GM10248 (cell line): ENCODE data around the gene TECPR1.

Experiments
- CTCF ChIA-PET: fragments of 300-600 bp; sonication (Branson Sonifier 250); formaldehyde crosslinking; extraction: SDS; loops from one replicate; lab custom pipeline; 2021; ENCODE audit warnings: antibody characterized with exemption; lab: Yijun Ruan, JAX
- POLR2A ChIA-PET: fragments of 350-650 bp; sonication (Branson Sonifier 250); formaldehyde crosslinking; extraction: SDS; loops from one replicate; lab custom pipeline; 2020; ENCODE audit warnings: antibody characterized with exemption; lab: Yijun Ruan, JAX
- DNase-seq: peaks from one replicate; pipeline ENCODE4 v3.0.0; 2012; ENCODE audit errors: extremely low spot score
- CTCF ChIP-seq: IDR thresholded peaks from 2 replicates; pipeline ENCODE4 v1.5.1; 2012; ENCODE audit warnings: mild to moderate bottlenecking, low read depth; ENCODE audit errors: extremely low read depth, missing control alignments, control extremely low read depth

TECPR1 gene

GRCh38 chr7:98232263-98232585 lies 19.8 kb downstream of the TECPR1 start:
- ChIA-PET CTCF (no interaction called here), POLR2A (no interaction called here)
- TF ChIP-seq CTCF = no peak
- no peak for DNase-seq

GRCh38 chr7:98231493-98232262 lies 20.4 kb downstream of the TECPR1 start:
- DNase-seq = no peak
- ChIA-PET CTCF (no interaction called here), POLR2A (no interaction called here)
- no peak for TF ChIP-seq CTCF

- ChIA-PET POLR2A (no interaction called here), CTCF (no interaction called here)
These were observed 21.1 kb downstream of the TECPR1 start for GRCh38 chr7:98230746-98231471.

GRCh38 chr7:98229991-98230745 lies 21.9 kb downstream of the TECPR1 start:
- ChIA-PET POLR2A (no interaction called here), CTCF (no interaction called here)
- no peak for TF ChIP-seq CTCF
- DNase-seq = no peak

More at GRCh38 chr7:98230746-98231471, 21.1 kb downstream of the TECPR1 start:
- DNase-seq = no peak
- no peak for TF ChIP-seq CTCF

- TF ChIP-seq CTCF = no peak
- ChIA-PET POLR2A (no interaction called here), CTCF (no interaction called here)
- no peak for DNase-seq
These were observed 22.6 kb downstream of the TECPR1 start for GRCh38 chr7:98229441-98229840.

GRCh38 chr7:98228801-98229200 lies 23.2 kb downstream of the TECPR1 start:
- DNase-seq = no peak
- POLR2A ChIA-PET = no interaction called here
- CTCF ChIA-PET = no interaction called here
- no peak for TF ChIP-seq CTCF
